GM10847 (cell line): ENCODE data around the gene RNF207.

Source experiments
- POLR2A ChIP-seq: IDR thresholded peaks from 2 replicates; pipeline ENCODE4 v1.6.1; 2011; ENCODE audit not compliant: insufficient read length; ENCODE audit errors: extremely low read depth

RNF207 gene

DNA sequence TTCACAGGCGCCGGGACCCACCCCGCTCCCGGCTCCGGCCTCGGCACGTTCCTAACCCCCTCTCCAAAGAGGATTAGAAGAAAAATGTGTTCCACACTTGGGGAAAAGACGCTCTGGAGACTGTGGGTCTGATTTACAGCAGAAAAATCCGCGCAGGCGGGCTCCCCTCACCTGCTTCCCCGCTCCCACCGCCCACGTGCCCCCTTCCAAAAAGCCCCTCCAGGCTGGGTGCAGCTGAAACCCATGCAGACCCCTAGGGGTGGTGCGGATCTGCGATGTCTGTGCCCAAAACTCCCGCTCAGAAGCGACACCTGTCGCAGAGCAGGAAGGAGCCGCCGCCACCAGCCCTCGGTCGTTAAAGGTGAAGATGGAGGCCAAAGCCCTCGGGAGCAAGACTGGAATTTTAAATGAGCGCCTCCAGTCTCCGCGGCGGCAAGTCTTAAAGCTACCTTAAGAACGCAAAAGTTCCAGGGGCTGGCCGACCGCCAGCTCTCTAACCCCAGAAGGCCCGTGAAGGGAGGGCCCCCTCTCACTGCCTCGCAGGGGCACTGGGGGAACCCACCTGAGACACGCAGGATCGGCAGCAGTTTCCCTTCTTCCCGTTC is 25.1 kb upstream of the RNF207 start:
- TF ChIP-seq POLR2A = no peak

DNA sequence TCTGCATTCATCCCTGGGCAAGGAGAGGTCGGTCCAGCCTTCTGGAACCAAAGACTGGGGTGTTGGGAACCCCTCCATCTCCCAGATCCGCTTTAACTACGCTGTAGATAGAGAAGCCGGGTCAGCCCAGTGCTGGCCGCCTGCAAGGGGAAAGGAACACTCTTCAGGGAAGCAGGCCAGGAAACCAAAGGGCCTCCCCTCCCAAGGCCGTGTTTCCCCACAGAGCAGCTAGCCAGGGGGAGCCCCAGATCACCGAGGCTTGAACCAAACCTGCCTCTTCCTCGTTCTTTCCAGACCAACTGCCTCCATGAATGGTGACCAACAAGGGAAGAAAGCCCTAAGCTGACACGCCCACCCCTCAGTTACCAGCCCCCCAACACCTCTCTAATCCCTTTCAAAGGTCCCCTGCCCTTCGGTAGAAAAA is 24.6 kb upstream of the RNF207 start:
- TF ChIP-seq POLR2A = no peak

DNA sequence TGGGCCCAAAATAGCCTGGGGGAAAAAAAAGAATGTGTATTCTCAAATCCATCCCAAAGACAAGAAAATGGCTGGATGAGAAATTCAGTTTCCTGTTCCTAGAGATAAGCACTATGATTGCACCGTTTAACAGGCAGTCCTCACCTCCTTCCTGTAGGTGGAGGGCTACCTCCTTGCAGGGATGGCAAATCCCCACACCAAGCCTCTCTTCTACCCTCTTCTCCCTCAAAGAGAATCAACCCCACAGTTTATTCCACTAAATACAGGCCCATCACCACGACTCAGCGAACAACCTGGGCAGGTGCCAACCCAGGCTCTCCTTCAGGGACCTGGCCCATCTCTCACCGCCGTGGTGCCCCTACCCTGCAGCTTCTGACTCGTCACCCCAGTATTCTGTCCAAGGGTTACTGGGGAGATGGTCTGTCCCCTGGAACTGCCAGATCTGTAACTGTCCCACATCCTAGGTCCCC is 22.4 kb upstream of the RNF207 start:
- TF ChIP-seq POLR2A = no peak

DNA sequence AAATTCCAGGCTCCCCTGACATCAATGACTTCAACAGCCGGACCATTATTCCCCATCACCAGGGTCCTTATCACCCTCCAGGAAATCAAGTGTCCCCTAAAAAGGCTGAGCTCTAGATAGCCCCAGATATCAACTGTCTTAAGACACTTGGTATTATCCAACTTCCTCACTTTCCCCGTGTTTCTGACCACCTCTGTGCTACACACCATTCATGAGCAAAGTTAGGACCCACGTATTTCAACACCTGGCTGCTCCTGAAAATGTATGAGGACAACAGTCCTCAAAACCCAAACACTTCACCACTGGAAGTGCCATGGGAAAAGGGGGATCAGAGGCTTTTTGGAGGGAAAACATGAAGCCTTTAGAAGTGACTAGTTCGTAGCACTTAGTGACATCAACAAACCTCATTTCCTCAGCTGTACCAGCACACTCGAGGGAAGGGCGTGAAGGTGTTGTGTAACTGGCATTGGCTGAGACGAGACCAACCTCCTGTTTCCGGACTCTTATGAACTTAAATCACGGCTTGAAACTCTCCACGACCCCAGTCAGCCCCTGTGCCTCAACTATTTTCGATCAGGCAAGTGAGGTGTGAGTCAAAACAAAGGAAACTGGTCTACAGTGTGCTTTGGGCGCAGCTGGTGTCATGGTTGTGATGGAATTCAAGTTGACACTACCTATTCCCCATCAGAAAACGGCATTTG is 21.7 kb upstream of the RNF207 start:
- TF ChIP-seq POLR2A = no peak

DNA sequence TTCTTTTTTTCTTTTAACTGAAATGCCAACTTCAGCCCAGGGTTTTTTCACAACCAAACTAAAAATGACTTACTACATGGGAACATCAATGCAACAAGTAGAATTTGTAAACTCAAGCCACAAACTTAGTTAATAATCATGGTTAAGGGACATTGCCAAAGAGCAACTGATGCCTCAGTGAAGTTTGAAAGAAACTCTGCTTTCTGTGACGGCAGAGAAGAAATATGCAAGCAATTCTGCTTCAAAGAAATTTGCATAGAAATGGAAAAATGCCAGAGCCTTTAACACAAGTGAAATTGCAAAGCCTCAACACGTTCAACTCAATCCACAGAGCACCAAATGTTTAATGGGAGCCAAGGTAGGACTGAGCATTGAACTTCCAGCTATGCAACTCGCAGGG is 20.8 kb upstream of the RNF207 start:
- TF ChIP-seq POLR2A = no peak

DNA sequence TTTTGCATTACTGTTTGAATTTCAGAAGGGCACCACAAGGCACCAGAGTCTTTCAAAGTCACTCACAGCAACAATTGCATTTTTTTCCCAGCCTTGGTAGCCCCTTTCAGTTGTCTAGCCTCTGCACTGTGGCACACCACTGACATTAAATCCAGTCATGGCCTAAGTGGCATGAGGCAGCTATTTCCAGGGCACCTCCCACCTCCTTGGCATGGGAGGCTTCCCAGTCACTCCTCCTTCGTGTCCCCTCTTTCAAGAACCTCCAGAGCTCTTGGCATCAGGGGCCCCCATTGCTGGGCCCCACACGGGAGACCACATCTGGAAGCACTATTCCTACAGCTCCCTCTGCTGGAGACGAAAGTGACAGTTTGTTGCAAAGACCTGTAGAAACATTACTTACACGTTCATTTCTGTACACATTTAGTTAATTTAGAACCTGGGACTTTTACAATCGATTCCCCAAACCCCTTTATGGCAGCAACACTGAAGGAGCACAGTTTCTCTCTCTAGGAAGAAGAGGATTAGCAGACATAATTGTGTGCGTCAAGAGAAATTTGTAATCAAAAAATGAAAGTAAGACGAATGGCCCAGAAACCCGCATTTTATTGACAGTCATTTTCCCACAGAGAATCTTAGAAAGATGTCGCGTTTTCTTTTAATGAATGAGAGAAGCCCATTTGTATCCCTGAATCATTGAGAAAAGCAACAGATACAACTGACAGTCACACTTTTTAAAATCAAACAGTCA is 20.1 kb upstream of the RNF207 start:
- no peak for TF ChIP-seq POLR2A

DNA sequence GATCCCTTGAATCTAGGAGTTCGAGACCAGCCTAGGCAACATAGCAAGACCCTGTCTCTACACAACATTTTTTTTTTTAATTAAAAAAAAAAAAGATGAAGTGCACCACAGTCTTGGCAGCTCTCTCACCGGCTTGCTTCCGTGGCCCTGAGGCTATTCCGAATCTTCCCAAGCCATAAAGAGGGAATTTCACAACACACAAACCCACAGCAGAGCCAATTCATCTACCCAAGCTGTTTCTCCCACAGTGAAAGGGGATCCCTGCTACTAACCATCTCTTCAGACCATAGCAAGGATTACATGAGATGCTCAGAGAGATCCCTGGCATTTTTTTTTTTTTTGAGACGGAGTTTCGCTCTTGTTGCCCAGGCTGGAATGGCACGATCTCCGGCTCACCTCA is 17.5 kb upstream of the RNF207 start:
- no peak for TF ChIP-seq POLR2A

DNA sequence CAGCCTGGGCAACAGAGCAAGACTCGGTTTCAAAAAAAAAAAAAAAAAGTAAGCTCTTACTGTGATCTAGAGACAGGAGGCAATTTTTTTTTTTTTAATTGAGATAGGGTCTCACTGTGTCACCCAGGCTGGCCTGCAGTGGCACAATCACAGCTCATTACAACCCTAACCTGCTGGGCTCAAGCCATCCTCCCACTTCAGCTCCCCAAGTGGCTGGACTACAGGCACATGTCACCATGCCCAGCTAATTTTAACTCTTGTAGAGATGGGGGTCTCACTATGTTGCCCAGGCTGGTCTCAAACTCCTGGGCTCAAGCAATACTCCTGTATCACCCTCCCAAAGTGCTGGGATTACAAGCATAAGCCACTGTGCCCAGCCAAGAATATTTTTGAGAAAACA is 14.0 kb upstream of the RNF207 start:
- no peak for TF ChIP-seq POLR2A

DNA sequence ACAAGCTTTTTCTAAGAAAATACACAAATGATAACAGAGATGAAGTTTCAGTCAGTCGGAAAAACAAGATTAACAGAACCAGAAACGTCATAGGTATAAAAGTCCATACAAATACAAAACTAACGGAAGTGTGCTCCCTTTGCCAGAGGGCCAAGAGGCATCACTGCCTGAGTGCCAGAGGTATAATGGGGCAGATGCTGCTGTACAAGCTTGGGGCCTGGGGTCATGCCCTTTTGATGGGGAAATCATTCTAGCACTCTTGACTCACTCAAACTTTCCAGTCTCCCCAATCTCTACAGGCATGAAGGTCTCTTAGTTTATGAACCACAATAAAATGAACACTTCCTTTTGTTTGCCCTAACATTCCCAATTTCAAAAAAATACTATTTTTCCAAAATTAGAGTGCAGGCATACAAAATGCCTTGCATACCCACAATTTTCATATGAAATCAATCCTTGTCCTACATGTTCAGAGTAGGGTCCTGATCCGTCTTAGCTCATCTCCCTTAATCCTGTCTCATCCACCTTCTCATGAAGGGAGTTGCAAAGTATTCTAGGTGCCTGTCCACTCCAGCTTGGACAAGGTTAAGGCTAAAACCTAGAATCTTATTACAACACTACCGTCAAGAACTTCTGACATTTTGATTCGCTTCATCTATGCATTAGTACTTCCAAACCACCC is 8.0 kb upstream of the RNF207 start:
- no peak for TF ChIP-seq POLR2A

DNA sequence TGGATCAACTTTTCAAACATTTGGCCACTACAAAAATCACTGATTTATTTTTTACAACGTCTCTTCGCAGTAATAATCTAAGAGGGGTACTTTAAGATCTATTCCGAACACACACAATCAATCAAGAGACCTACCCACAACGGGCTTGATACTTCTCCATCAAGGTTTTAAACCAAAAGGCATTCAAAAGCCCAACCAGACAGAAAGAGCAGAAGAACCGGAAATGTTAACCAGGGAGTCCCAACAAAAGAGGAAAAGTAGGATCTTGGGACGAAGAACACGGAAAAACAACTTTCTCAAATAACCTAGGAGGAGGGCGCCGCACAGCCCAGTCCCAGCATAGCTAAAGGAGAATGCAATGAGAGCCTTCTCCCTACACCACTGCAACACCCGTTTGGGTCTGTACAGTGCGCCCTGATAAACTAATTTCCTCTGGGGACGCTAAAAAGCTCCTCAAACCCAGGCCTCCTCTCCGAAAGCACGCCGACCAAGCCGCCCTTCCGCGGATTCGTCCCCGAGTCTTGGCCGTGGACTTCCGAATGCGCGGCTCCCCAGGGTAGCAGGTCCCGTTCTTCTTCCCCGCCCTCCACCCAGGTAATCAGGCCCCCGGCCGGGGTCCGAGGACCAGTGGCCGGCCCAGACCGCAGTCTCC is 7.1 kb upstream of the RNF207 start:
- TF ChIP-seq POLR2A = no peak

DNA sequence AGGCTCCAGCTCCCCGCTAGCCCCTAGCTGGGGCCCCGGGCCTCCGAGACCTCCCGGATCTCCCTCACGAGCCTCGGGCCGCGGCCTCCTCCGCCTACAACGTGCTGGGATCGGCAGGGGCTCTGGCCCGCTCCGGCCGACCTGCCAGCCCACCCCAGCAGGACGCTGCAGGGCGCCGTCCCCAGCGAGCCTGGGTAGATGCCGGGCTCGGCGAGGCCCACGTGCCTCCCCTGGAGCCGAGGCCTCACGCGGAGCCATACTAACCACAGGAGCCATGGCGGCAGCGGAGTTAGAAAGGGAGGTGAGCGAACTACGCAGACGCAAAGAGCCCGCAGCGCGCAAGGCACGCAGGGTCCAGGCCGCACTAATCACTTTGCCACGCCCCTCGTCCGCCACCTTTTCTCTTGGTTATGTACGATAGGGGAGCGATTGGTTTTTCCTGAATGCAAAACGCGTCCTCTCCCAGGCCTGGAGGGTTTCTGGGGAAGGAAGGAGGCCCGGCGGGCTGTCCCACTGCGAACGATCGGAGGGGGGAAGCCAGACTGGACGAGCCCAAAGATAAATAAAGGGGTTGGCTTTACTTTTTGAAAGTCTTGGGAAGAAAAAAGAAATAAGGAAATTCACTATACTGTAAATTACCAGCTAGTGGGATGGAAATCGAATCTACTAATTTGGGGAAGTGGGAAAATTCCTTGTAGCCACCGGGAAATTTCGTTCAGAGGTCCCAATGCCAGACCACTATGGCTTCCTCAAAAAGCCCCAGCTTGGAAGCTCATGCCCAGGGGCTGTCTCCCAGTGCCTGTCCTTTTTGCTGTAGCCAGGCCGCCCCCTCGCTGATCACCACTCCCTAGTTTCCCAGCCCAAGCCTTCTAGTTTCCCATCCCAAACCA is 6.4 kb upstream of the RNF207 start, which contains the start of gene RPL22:
Gene RPL22 (minus strand): TSS at position 298 of the 890 bp plus-strand sequence. CDS start 22 bp downstream, at position 276.
- TF ChIP-seq POLR2A = peak; percentile 94

DNA sequence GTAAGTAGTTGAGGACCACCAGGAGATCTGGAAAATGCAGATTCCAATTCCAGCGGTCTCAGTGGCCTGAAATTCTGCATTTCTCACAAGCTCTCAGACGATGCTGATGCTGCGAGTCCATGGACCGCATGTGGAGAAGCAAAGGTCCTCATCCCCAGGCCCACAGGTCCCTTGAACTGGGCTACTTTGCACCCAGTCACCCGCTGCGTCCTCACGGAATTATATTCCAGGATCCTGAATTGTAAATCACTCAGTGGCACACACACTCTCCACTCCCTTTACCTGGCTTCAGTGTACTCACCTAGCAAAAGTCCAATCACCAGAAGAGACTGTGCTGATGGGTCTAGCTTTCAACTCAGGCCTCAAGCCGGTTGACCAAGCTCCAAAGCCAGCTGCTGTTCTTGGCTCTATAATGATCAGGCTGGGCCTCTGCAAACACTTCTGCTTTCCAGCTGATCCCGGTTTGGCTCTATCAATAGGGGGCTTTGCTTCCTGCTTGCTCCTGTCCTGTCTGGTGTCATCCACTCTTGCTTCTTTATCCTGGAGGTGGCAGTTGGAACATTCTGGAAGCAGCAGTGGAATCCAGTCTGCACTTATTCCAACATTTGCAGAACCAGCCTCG is 5.6 kb upstream of the RNF207 start:
- TF ChIP-seq POLR2A = no peak

DNA sequence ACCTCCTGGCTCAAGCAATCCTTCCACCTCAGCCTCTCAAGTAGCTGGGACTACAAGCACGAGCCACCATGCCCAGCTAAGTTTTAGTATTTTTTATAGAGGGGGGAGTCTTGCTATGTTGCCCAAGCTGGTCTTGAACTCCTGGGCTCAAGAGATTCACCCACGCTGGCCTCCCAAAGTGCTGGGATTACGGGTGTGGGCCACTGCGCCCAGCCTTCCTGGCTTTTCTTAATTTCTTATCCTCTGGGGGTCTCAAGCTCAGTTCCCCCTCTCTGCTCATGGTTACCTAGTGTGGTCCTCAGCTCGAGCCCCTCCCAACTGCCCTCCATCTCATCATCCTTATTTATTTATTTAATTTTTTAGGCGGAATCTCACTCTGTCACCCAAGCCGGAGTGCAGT is 3.7 kb upstream of the RNF207 start:
- TF ChIP-seq POLR2A = no peak

DNA sequence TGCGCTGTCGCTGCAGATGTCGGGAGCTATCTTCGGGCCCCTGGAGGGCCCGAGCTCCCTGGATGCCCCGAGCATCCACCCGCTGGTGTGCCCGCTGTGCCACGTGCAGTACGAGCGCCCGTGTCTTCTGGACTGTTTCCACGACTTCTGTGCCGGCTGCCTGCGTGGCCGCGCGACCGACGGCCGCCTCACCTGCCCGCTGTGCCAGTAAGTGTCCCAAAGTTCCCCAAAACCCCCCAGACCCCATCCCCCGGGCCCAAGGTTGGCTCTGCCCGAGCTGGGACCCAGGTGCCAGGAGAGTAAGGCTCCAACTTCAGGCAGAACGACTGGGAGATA is 569 bp downstream of the RNF207 start:
- TF ChIP-seq POLR2A = no peak
